Stimulated activated CD8-positive, alpha-beta memory T cell treated with anti-CD3 and anti-CD28 coated beads, Interleukin-7, amount 100 ng/mL, for 4 hours (primary cell): Measurements from ENCODE around the gene LGMN.
"Not testable (repeated sequence)": the region's sequence is repeated elsewhere in the genome, so short reads cannot be mapped to it uniquely, and the experiment has no call there.

Source experiments
- DNase-seq, 2 donors: peaks; one replicate each; pipeline ENCODE4 v3.0.0-alpha.2; 2020; ENCODE audit warnings: low read depth in 2 of 2

Gene LGMN

GRCh38 chr14:92694807-92695206 lies 53.6 kb downstream of the LGMN start:
- no peak for DNase-seq

- DNase-seq: no peak
Measured at GRCh38 chr14:92693998-92694795, 54.2 kb downstream of the LGMN start.

- no peak for DNase-seq
Measured at GRCh38 chr14:92692822-92693226, 55.6 kb downstream of the LGMN start.

- no peak for DNase-seq
Measured at GRCh38 chr14:92690171-92691011, 58.0 kb downstream of the LGMN start.

GRCh38 chr14:92688434-92689375 lies 59.7 kb downstream of the LGMN start:
- no peak for DNase-seq

- DNase-seq: no peak
Measured at GRCh38 chr14:92687681-92688433, 60.6 kb downstream of the LGMN start.

GRCh38 chr14:92686900-92687427 lies 61.5 kb downstream of the LGMN start:
- DNase-seq: peak in 1 of 2 donors; percentile 51

- no peak for DNase-seq
Measured at GRCh38 chr14:92686411-92686899, 62.0 kb downstream of the LGMN start.

- DNase-seq: no peak
Measured at GRCh38 chr14:92685784-92686355, 62.6 kb downstream of the LGMN start.

GRCh38 chr14:92684801-92685560 lies 63.4 kb downstream of the LGMN start:
- DNase-seq: no peak

- DNase-seq: no peak
Measured at GRCh38 chr14:92683041-92683440, 65.4 kb downstream of the LGMN start.

- peak; percentile 56 to 59 for DNase-seq
Measured at GRCh38 chr14:92680781-92681650, 67.4 kb downstream of the LGMN start.

- DNase-seq: not testable (repeated sequence)
Measured at GRCh38 chr14:92680330-92680729, 68.1 kb downstream of the LGMN start.

- DNase-seq: no peak
Measured at GRCh38 chr14:92679246-92679645, 69.2 kb downstream of the LGMN start.

GRCh38 chr14:92678766-92679165 lies 69.7 kb downstream of the LGMN start:
- no peak for DNase-seq

- no peak for DNase-seq
Measured at GRCh38 chr14:92677955-92678354, 70.5 kb downstream of the LGMN start.

GRCh38 chr14:92677087-92677668 lies 71.2 kb downstream of the LGMN start:
- DNase-seq: no peak
